K562 (cell line): Measurements from ENCODE around the gene NLK.
"Not testable (repeated sequence)": the region's sequence is repeated elsewhere in the genome, so short reads cannot be mapped to it uniquely, and the experiment has no call there.

Experiments used
- BCL6 ChIP-seq: fragments of 250-450 bp; sonication (Bioruptor Pico); IDR thresholded peaks from 2 replicates; pipeline ENCODE4 v1.4.0; 2020
- CTCF ChIP-seq, 3 experiments: IDR thresholded peaks in 2 of 3; conservative IDR thresholded peaks in 1 of 3; 2 replicates each; pipeline ENCODE4 v1.5.1; 2011 to 2012; ENCODE audit warnings: low read length in 3 of 3, mild to moderate bottlenecking in 3 of 3, control low read depth in 2 of 3, improper control_type of control experiment in 1 of 3, inconsistent platforms in 1 of 3, low read depth in 1 of 3, mixed read lengths in 1 of 3, moderate library complexity in 1 of 3; ENCODE audit not compliant: insufficient read depth in 2 of 3
- FOXO4 ChIP-seq: fragments of 450-650 bp; formaldehyde crosslinking; IDR thresholded peaks from 2 replicates; pipeline ENCODE4 v1.4.0; 2020; ENCODE audit warnings: mild to moderate bottlenecking, moderate library complexity
- HCFC1 ChIP-seq: IDR thresholded peaks from 2 replicates; pipeline ENCODE4 v1.6.1; 2012; ENCODE audit warnings: low read depth, low read length, improper control_type of control experiment
- HDAC2 ChIP-seq: fragments of 450-650 bp; IDR thresholded peaks from 2 replicates; pipeline ENCODE4 v1.6.1; 2016; ENCODE audit warnings: mild to moderate bottlenecking
- HMG20B ChIP-seq: fragments of 250-450 bp; sonication (Bioruptor Pico); IDR thresholded peaks from 2 replicates; pipeline ENCODE4 v1.5.0; 2021; ENCODE audit warnings: mild to moderate bottlenecking
- KDM2B ChIP-seq: fragments of 250-450 bp; sonication (Bioruptor Pico); IDR thresholded peaks from 2 replicates; pipeline ENCODE4 v1.8.0; 2021; ENCODE audit warnings: mild to moderate bottlenecking, moderate library complexity
- RNF2 ChIP-seq: sonication (generic); IDR thresholded peaks from 2 replicates; pipeline ENCODE4 v1.6.1; 2016
- SAP30 ChIP-seq: fragments of 200-600 bp; sonication (generic); IDR thresholded peaks from 2 replicates; pipeline ENCODE4 v1.6.1; 2012; ENCODE audit warnings: borderline replicate concordance, low read depth, mild to moderate bottlenecking, moderate library complexity, low read length, control low read depth, inconsistent platforms; ENCODE audit not compliant: insufficient read depth, poor library complexity, severe bottlenecking
- STAG1 ChIP-seq: sonication (generic); formaldehyde crosslinking; IDR thresholded peaks from 2 replicates; pipeline ENCODE4 v1.5.0; 2020; ENCODE audit warnings: missing genetic modification reagents, borderline replicate concordance
- TBP ChIP-seq: optimal IDR thresholded peaks from 2 replicates; pipeline ENCODE3; 2011; ENCODE audit warnings: low read depth, low read length, improper control_type of control experiment
- ZNF12 ChIP-seq: sonication (generic); formaldehyde crosslinking; IDR thresholded peaks from 2 replicates; pipeline ENCODE4 v1.4.0; 2020; ENCODE audit warnings: mild to moderate bottlenecking, missing genetic modification reagents
- ZNF274 ChIP-seq: IDR thresholded peaks from 2 replicates; pipeline ENCODE4 v1.6.1; 2011; ENCODE audit warnings: low read depth, mild to moderate bottlenecking, low read length, moderate library complexity, borderline replicate concordance
- ZNF586 ChIP-seq: fragments of 450-650 bp; formaldehyde crosslinking; conservative IDR thresholded peaks from 2 replicates; pipeline ENCODE4 v1.4.0; 2020; ENCODE audit warnings: mild to moderate bottlenecking, moderate library complexity

GRCh38 chr17:28235066-28235700 is 192.7 kb downstream of the NLK start:
- not testable (repeated sequence) for TF ChIP-seq CTCF (IDR thresholded peaks at IDR 0.05 in 2 of 3, conservative IDR thresholded peaks at IDR 0.05 in 1 of 3; ENCODE audit: insufficient read depth in 2 of 3, low read depth in 1 of 3, low read length in 3 of 3); HCFC1; FOXO4 (CRISPR knock-in tag); HDAC2; RNF2; ZNF274; ZNF12 (CRISPR knock-in tag); TBP; STAG1; BCL6 (CRISPR knock-in tag); SAP30; HMG20B; ZNF586 (CRISPR knock-in tag); KDM2B (CRISPR knock-in tag)
